ENCODE data around the gene AATF. TPM values are rescaled to one million over a fixed set of nuclear protein-coding genes. Genes with fewer than 3 reads are reported as not detected.

Gene AATF
- total RNA-seq, 6 experiments from 2014 or later, result 13.2 to 19.5 (median 16.7) TPM

GRCh38 chr17:36919407-36919968, 29.3 kb upstream of the AATF start:
- Histone ChIP-seq H3K27ac (no peak overlapping the region), H3K36me3 (no peaks in the 10 kb centered on the region), H3K4me3 (no peak overlapping the region), H3K27me3 (no peaks in the 10 kb centered on the region), H3K9me3 (no peaks in the 10 kb centered on the region), H3K4me1 (no peaks in the 10 kb centered on the region)
- TF ChIP-seq, protein P1, sequence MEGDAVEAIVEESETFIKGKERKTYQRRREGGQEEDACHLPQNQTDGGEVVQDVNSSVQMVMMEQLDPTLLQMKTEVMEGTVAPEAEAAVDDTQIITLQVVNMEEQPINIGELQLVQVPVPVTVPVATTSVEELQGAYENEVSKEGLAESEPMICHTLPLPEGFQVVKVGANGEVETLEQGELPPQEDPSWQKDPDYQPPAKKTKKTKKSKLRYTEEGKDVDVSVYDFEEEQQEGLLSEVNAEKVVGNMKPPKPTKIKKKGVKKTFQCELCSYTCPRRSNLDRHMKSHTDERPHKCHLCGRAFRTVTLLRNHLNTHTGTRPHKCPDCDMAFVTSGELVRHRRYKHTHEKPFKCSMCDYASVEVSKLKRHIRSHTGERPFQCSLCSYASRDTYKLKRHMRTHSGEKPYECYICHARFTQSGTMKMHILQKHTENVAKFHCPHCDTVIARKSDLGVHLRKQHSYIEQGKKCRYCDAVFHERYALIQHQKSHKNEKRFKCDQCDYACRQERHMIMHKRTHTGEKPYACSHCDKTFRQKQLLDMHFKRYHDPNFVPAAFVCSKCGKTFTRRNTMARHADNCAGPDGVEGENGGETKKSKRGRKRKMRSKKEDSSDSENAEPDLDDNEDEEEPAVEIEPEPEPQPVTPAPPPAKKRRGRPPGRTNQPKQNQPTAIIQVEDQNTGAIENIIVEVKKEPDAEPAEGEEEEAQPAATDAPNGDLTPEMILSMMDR (IDR thresholded peaks at IDR 0.05), result no peak
- TF ChIP-seq POLR2A (IDR thresholded peaks at IDR 0.05), result no peak
- ATAC-seq (no peak), DNase-seq (no peak)
- intact Hi-C loops (cut with DNase I), result no loop called here
- WGBS (ENCODE audit: insufficient coverage, low coverage, low lambda C conversion rate, missing lambda C conversion rate), result 67% methylated on average over 6 of the region's 7 CpGs

- Histone ChIP-seq H3K27ac (no peak overlapping the region), H3K4me1 (no peaks in the 10 kb centered on the region), H3K27me3 (no peaks in the 10 kb centered on the region), H3K36me3 (no peaks in the 10 kb centered on the region), H3K9me3 (no peaks in the 10 kb centered on the region), H3K4me3 (no peak overlapping the region)
- WGBS (ENCODE audit: insufficient coverage, low coverage, low lambda C conversion rate, missing lambda C conversion rate), result 25% methylated on average over 11 of the region's 18 CpGs
- TF ChIP-seq, protein P1 (IDR thresholded peaks at IDR 0.05), result no peak
- no peak for TF ChIP-seq POLR2A (IDR thresholded peaks at IDR 0.05)
- no peak for ATAC-seq
- intact Hi-C loops (cut with DNase I), result no loop called here
- no peak for DNase-seq
Measured at GRCh38 chr17:36920032-36921005, 28.4 kb upstream of the AATF start.

DNA sequence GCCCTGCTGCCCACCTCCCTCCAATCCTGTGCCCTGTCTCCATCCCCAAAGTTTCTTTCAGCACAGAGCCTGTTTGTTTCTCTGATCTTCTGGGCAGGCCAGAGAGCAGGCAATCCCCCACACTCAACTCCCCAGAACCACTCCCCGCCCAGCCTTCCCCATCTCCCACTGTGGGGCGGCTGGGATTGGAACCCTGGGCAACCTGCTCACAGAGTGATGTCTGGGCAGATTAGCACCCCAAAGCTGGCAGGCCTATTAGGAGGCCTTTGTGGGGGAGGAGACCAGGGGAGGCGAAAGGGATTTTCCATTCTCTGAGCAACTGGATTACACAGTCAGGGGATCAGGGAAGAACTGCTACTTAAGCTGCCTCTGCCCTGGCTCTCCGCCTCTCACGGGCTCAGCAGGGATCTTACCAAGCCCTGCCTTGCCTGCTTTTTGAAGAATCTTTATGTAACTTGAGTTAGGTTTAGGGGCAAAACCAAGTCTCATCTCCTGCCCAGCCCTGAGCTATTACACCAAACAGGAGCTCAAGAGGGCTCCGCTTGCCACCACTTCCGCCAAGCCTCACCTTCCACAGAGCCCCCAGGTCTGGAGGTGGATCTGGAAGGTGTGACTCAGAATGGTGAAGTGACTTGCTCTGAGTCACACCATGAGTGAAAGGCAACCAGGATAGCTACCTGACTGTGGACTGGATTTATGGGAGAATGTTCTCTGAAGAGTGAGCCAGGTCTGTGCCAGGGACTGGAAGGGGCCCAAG, 27.5 kb upstream of the AATF start:
- intact Hi-C loops (cut with DNase I), result no loop called here
- H3K27ac ChIP-seq, result no peak overlapping the region
- no peak overlapping the region for H3K4me3 ChIP-seq
- ATAC-seq, result no peak
- no peak for TF ChIP-seq POLR2A (IDR thresholded peaks at IDR 0.05)
- no peaks in the 10 kb centered on the region for H3K36me3 ChIP-seq
- DNase-seq, result no peak
- WGBS (ENCODE audit: insufficient coverage, low coverage, low lambda C conversion rate, missing lambda C conversion rate), result 57% methylated on average over 2 of the region's 7 CpGs
- no peaks in the 10 kb centered on the region for H3K27me3 ChIP-seq
- no peaks in the 10 kb centered on the region for H3K9me3 ChIP-seq
- no peaks in the 10 kb centered on the region for H3K4me1 ChIP-seq

GRCh38 chr17:36922175-36922574, 26.6 kb upstream of the AATF start:
- Histone ChIP-seq H3K4me3 (no peak overlapping the region), H3K9me3 (no peaks in the 10 kb centered on the region), H3K27me3 (no peaks in the 10 kb centered on the region), H3K4me1 (no peaks in the 10 kb centered on the region), H3K27ac (no peak overlapping the region), H3K36me3 (no peaks in the 10 kb centered on the region)
- TF ChIP-seq POLR2A (IDR thresholded peaks at IDR 0.05), result no peak
- TF ChIP-seq, protein P1 (IDR thresholded peaks at IDR 0.05), result no peak
- intact Hi-C loops (cut with DNase I), result no loop called here
- no peak for ATAC-seq
- no peak for DNase-seq
